Right renal pelvis (tissue), 4 donors: ENCODE results near the gene MYO1C. TPM values are rescaled to one million over a fixed set of nuclear protein-coding genes. Genes with fewer than 3 reads are reported as not detected.
"Not testable (repeated sequence)": the region's sequence is repeated elsewhere in the genome, so short reads cannot be mapped to it uniquely, and the experiment has no call there.

Experiments used
- DNase-seq, 4 donors: peaks; one replicate each; pipeline ENCODE4 v3.0.0-alpha.2; 2013; ENCODE audit warnings: low read depth in 4 of 4, low spot score in 3 of 4, missing footprints in 1 of 4
- polyA plus RNA-seq, 4 donors: library from polyadenylated mRNA; unstranded; fragments of 120-200 nt; gene quantifications; one replicate each; pipeline ENCODE4 v1.2.1, GENCODE V29; 2013; ENCODE audit not compliant: insufficient read length in 4 of 4

MYO1C gene
- polyA plus RNA-seq, 4 donors = 68.6 to 80.8 (median 74.7) TPM

- DNase-seq = no peak
Measured at GRCh38 chr17:1467258-1467657, 25.2 kb downstream of the MYO1C start.

GRCh38 chr17:1464186-1464585 is 28.3 kb downstream of the MYO1C start:
- no peak for DNase-seq

- DNase-seq = no peak
Measured at GRCh38 chr17:1462164-1463112, 30.0 kb downstream of the MYO1C start.

GRCh38 chr17:1461198-1461944 is 31.1 kb downstream of the MYO1C start:
- DNase-seq = no peak

- no peak for DNase-seq
Measured at GRCh38 chr17:1460233-1460632, 32.3 kb downstream of the MYO1C start.

GRCh38 chr17:1455797-1456599 is 36.5 kb downstream of the MYO1C start, which contains the start of gene CRK:
TSS of gene CRK (minus strand) at chr17:1456232. CDS start at chr17:1456117, 115 bp downstream.
- peak; percentile 95 to 96 (median 95) for DNase-seq

- peak in 1 of 4 donors; percentile 44 for DNase-seq
Measured at GRCh38 chr17:1455291-1455796, 37.1 kb downstream of the MYO1C start.

GRCh38 chr17:1454541-1454940 is 37.9 kb downstream of the MYO1C start:
- DNase-seq = no peak

- not testable (repeated sequence) for DNase-seq
Measured at GRCh38 chr17:1453694-1454093, 38.8 kb downstream of the MYO1C start.

GRCh38 chr17:1452836-1453235 is 39.6 kb downstream of the MYO1C start:
- no peak for DNase-seq

GRCh38 chr17:1450261-1450660 is 42.2 kb downstream of the MYO1C start:
- DNase-seq = not testable (repeated sequence)

GRCh38 chr17:1449412-1449967 is 43.0 kb downstream of the MYO1C start:
- DNase-seq = no peak

- no peak for DNase-seq
Measured at GRCh38 chr17:1447052-1447451, 45.4 kb downstream of the MYO1C start.

- no peak for DNase-seq
Measured at GRCh38 chr17:1446201-1446600, 46.3 kb downstream of the MYO1C start.

GRCh38 chr17:1445695-1446094 is 46.8 kb downstream of the MYO1C start:
- DNase-seq = not testable (repeated sequence)

GRCh38 chr17:1442721-1443120 is 49.8 kb downstream of the MYO1C start:
- not testable (repeated sequence) for DNase-seq

GRCh38 chr17:1442187-1442586 is 50.3 kb downstream of the MYO1C start:
- no peak for DNase-seq

GRCh38 chr17:1440921-1441320 is 51.6 kb downstream of the MYO1C start:
- no peak for DNase-seq

GRCh38 chr17:1438593-1439083 is 53.8 kb downstream of the MYO1C start:
- DNase-seq = no peak

GRCh38 chr17:1435326-1435725 is 57.2 kb downstream of the MYO1C start:
- no peak for DNase-seq
